NOMO-1 treated with DMSO at 0.1 percent for 48 hours (cell line): ENCODE data around the gene TLNRD1.

Source experiments
- DNase-seq: peaks from one replicate; lab custom pipeline; 2025; ENCODE audit not compliant: unreplicated experiment; lab: John Stamatoyannopoulos, UW

Gene TLNRD1

DNA sequence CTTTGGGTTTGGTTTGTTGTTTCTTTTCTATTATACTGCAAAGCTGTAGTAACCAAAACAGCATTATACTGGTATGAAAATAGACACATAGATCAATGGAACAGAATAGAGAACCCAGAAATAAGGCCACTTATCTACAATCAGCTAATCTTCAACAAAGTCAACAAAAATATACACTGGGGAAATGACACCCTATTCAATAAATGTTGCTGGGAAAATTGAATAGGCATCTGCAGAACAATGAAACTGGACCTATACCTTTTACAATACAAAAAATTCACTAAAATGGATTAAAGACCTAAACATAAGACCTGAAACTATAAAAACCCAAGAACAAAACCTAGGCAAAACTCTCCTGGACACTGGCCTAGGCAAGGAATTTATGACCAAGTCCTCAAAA lies 52.9 kb downstream of the TLNRD1 start:
- DNase-seq = no peak

DNA sequence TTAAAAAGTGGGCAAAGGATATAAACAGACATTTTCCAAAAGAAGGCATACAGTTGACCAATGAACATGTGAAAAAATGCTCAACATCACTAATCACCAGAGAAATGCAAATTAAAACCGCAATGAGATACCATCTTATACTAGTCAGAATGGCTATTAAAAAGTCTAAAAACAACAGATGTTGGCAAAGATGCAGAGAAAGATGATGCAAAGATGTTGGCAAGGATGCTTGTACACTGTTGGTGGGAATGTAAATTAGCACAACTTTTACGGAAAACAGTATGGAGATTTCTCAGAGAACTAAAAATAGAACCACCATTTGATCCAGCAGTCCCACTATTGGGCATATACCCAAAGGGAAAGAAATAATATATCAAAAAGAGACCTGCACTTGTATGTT lies 53.5 kb downstream of the TLNRD1 start:
- no peak for DNase-seq
